Neuronal stem cell (in vitro differentiated cells): ENCODE data around the gene F8A1. TPM values are rescaled to one million over a fixed set of nuclear protein-coding genes. Genes with fewer than 3 reads are reported as not detected.

Source experiments
- small RNA-seq: library from polyadenylated mRNA; stranded (forward); fragments of <200 nt; extraction: miRNeasy Mini kit (QIAGEN cat#:217004); gene quantifications from one replicate; pipeline ENCODE3, GENCODE V24; 2013; ENCODE audit not compliant: insufficient read depth

Gene F8A1

Small RNA genes within 50 kb of the gene (small RNA-seq; reads per million reads assigned to genes)
- gene MIR1184-1: not detected
